Measurements from ENCODE around the gene STYXL2.

STYXL2 gene

GRCh38 chr1:167128261-167129227 lies 34.7 kb downstream of the STYXL2 start:
- H3K4me3 ChIP-seq (replicated peaks; ENCODE audit: insufficient read depth, low read length) = no peak overlapping the region
- no peak overlapping the region for H3K27ac ChIP-seq (replicated peaks)
- TF ChIP-seq SPI1 (IDR thresholded peaks at IDR 0.05; ENCODE audit: borderline replicate concordance, low read depth) (no peak), GABPA (IDR thresholded peaks at IDR 0.05; ENCODE audit: low read depth) (no peak), REST (IDR thresholded peaks at IDR 0.05; ENCODE audit: insufficient replicate concordance, low read depth) (no peak), CTCF (IDR thresholded peaks at IDR 0.05; ENCODE audit: insufficient read depth, low read length) (no peak), POLR2AphosphoS5 (IDR thresholded peaks at IDR 0.05; ENCODE audit: low read depth) (no peak)
- H3K27me3 ChIP-seq (ENCODE audit: insufficient read depth, poor library complexity, severe bottlenecking) = peaks cover 3% of the 10 kb centered on the region
- DNase-seq (ENCODE audit: low read depth in 1 of 2, low spot score in 1 of 2) = no peak

- no peak for DNase-seq (ENCODE audit: low read depth in 1 of 2, low spot score in 1 of 2)
- TF ChIP-seq POLR2AphosphoS5 (IDR thresholded peaks at IDR 0.05; ENCODE audit: low read depth) (no peak), SPI1 (IDR thresholded peaks at IDR 0.05; ENCODE audit: borderline replicate concordance, low read depth) (no peak), REST (IDR thresholded peaks at IDR 0.05; ENCODE audit: insufficient replicate concordance, low read depth) (no peak), GABPA (IDR thresholded peaks at IDR 0.05; ENCODE audit: low read depth) (no peak), CTCF (IDR thresholded peaks at IDR 0.05; ENCODE audit: insufficient read depth, low read length) (no peak)
- H3K27me3 ChIP-seq (ENCODE audit: insufficient read depth, poor library complexity, severe bottlenecking) = peaks cover 3% of the 10 kb centered on the region
- no peak overlapping the region for H3K27ac ChIP-seq (replicated peaks)
- H3K4me3 ChIP-seq (replicated peaks; ENCODE audit: insufficient read depth, low read length) = no peak overlapping the region
Measured at GRCh38 chr1:167130829-167131510, 37.1 kb downstream of the STYXL2 start.

GRCh38 chr1:167132301-167133010 lies 38.6 kb downstream of the STYXL2 start:
- TF ChIP-seq GABPA (IDR thresholded peaks at IDR 0.05; ENCODE audit: low read depth) (no peak), SPI1 (IDR thresholded peaks at IDR 0.05; ENCODE audit: borderline replicate concordance, low read depth) (no peak), POLR2AphosphoS5 (IDR thresholded peaks at IDR 0.05; ENCODE audit: low read depth) (no peak), CTCF (IDR thresholded peaks at IDR 0.05; ENCODE audit: insufficient read depth, low read length) (no peak), REST (IDR thresholded peaks at IDR 0.05; ENCODE audit: insufficient replicate concordance, low read depth) (no peak)
- DNase-seq (ENCODE audit: low read depth in 1 of 2, low spot score in 1 of 2) = no peak
- no peak overlapping the region for H3K4me3 ChIP-seq (replicated peaks; ENCODE audit: insufficient read depth, low read length)
- H3K27ac ChIP-seq (replicated peaks) = no peak overlapping the region
- H3K27me3 ChIP-seq (ENCODE audit: insufficient read depth, poor library complexity, severe bottlenecking) = peaks cover 3% of the 10 kb centered on the region

Data from HL-60 (cell line).